Calu3 (cell line): ENCODE measurements around the gene CFAP45. TPM values are rescaled to one million over a fixed set of nuclear protein-coding genes. Genes with fewer than 3 reads are reported as not detected.

Experiments used
- BruUV-seq: library from RNA; stranded (reverse); fragments of 400-500 nt; replicated peaks from 2 replicates; lab custom pipeline; 2021; lab: Mats Ljungman, UMichigan
- CTCF ChIA-PET: fragments of 300-600 bp; sonication (Branson Sonifier 250); formaldehyde crosslinking; loops from one replicate; lab custom pipeline; 2022; ENCODE audit warnings: antibody characterized with exemption; lab: Charles Lee
- DNase-seq: peaks from one replicate; pipeline ENCODE4 v3.0.0; 2022
- H3K27ac Mint-ChIP-seq: one replicate; pipeline ENCODE4 v1.8.0; 2022; ENCODE audit warnings: mixed read lengths; ENCODE audit not compliant: unreplicated experiment
- H3K27me3 Mint-ChIP-seq: one replicate; pipeline ENCODE4 v1.8.0; 2022; ENCODE audit warnings: mixed read lengths; ENCODE audit not compliant: unreplicated experiment
- H3K36me3 Mint-ChIP-seq: one replicate; pipeline ENCODE4 v1.8.0; 2022; ENCODE audit warnings: mild to moderate bottlenecking, moderate library complexity, mixed read lengths; ENCODE audit not compliant: insufficient read depth, unreplicated experiment
- H3K4me1 Mint-ChIP-seq: one replicate; pipeline ENCODE4 v1.8.0; 2022; ENCODE audit warnings: mild to moderate bottlenecking, low read depth, mixed read lengths; ENCODE audit not compliant: unreplicated experiment
- H3K4me3 Mint-ChIP-seq: one replicate; pipeline ENCODE4 v1.8.0; 2022; ENCODE audit warnings: mild to moderate bottlenecking, low read depth, moderate library complexity, mixed read lengths; ENCODE audit not compliant: unreplicated experiment
- H3K9me3 Mint-ChIP-seq: one replicate; pipeline ENCODE4 v1.8.0; 2022; ENCODE audit warnings: low read depth, mixed read lengths; ENCODE audit not compliant: unreplicated experiment
- CTCF ChIP-seq: fragments of 200-600 bp; IDR thresholded peaks from one replicate; pipeline ENCODE4 v1.8.0; 2022; ENCODE audit warnings: antibody characterized with exemption; ENCODE audit not compliant: unreplicated experiment
- intact Hi-C: fragments of 100-400 bp; cut with micrococcal nuclease; formaldehyde crosslinking; loops from one replicate; pipeline ENCODE4 v1.10.0; 2022; ENCODE audit not compliant: unreplicated experiment
- total RNA-seq: library from RNA; stranded (reverse); gene quantifications from 2 replicates; pipeline ENCODE4 v1.2.3, GENCODE V29; 2022

CFAP45 gene
- total RNA-seq, 1 experiment from 2014 or later = 1.8 TPM

GRCh38 chr1:159847231-159847630, 52.7 kb downstream of the CFAP45 start:
- Mint-ChIP-seq H3K27ac (no peak overlapping the region), H3K4me1 (no peaks in the 10 kb centered on the region), H3K36me3 (no peaks in the 10 kb centered on the region), H3K9me3 (no peaks in the 10 kb centered on the region), H3K4me3 (no peak overlapping the region), H3K27me3 (peaks cover 55% of the 10 kb centered on the region)
- intact Hi-C loops = no loop called here
- CTCF ChIA-PET = no interaction called here
- BruUV-seq = no TSS peak
- TF ChIP-seq CTCF = no peak
- no peak for DNase-seq

- Mint-ChIP-seq H3K27me3 (peaks cover 55% of the 10 kb centered on the region), H3K36me3 (no peaks in the 10 kb centered on the region), H3K4me3 (no peak overlapping the region), H3K27ac (no peak overlapping the region), H3K4me1 (no peaks in the 10 kb centered on the region), H3K9me3 (no peaks in the 10 kb centered on the region)
- intact Hi-C loops = no loop called here
- no peak for DNase-seq
- CTCF ChIA-PET = no interaction called here
- BruUV-seq = no TSS peak
- no peak for TF ChIP-seq CTCF
These were observed 54.0 kb downstream of the CFAP45 start for GRCh38 chr1:159845751-159846629.

DNA sequence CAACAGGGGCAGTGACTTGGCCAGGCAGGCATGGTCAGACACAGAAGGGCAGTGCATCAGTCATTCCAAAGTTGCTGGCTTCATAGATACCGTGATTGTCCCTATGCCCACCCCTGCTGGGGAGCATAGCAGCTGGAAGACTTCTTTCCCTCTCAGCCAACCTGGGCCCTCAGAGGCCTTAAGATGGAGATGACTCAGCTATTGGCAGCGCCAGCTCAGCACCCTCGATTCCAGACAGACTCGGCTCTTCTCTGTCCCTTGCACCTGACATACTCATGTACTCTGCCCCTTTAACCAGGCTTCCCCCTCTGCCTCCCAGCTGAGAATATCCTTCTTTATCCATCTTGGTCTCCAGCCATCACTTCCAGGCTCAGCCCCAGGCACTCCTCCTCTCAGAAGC, 56.5 kb downstream of the CFAP45 start:
- no TSS peak for BruUV-seq
- Mint-ChIP-seq H3K27me3 (peaks cover 52% of the 10 kb centered on the region), H3K4me3 (no peak overlapping the region), H3K27ac (no peak overlapping the region), H3K9me3 (no peaks in the 10 kb centered on the region), H3K4me1 (no peaks in the 10 kb centered on the region), H3K36me3 (no peaks in the 10 kb centered on the region)
- intact Hi-C loops = no loop called here
- CTCF ChIA-PET = no interaction called here
- TF ChIP-seq CTCF = no peak
- DNase-seq = no peak

GRCh38 chr1:159841749-159842148, 58.2 kb downstream of the CFAP45 start:
- H3K27me3 Mint-ChIP-seq = peaks cover 37% of the 10 kb centered on the region
- no peak overlapping the region for H3K27ac Mint-ChIP-seq
- BruUV-seq = no TSS peak
- no peaks in the 10 kb centered on the region for H3K36me3 Mint-ChIP-seq
- DNase-seq = no peak
- TF ChIP-seq CTCF = no peak
- no peak overlapping the region for H3K4me3 Mint-ChIP-seq
- peaks cover 4% of the 10 kb centered on the region for H3K4me1 Mint-ChIP-seq
- no peaks in the 10 kb centered on the region for H3K9me3 Mint-ChIP-seq
- intact Hi-C loops = no loop called here
- CTCF ChIA-PET = interaction anchor here (0.6 kb wide), 1 partner anchor 40 kb away, joined by 8 read pairs; no protein-coding TSS in a partner anchor
